Heart left ventricle (tissue), 16 donors: Measurements from ENCODE around the gene NAT14. TPM values are rescaled to one million over a fixed set of nuclear protein-coding genes. Genes with fewer than 3 reads are reported as not detected.

Experiments used
- ATAC-seq, 4 donors: fragments of 200-7000 bp; cut with Tn5 transposase; one replicate each; pipeline ENCODE4 v1.9.1; 2020 to 2022; ENCODE audit warnings: moderate library complexity in 4 of 4, mild to moderate bottlenecking in 3 of 4, moderate number of reproducible peaks in 1 of 4
- DNase-seq, 5 donors: peaks; one replicate each; pipeline ENCODE4 v3.0.0-alpha.2; 2020
- H3K27ac ChIP-seq, 12 donors: fragments of 200-600 bp; sonication (generic) in 4 of 12; one replicate each; pipeline versions ENCODE4 v1.5.0 to v1.8.0; 2016 to 2022; ENCODE audit warnings: mild to moderate bottlenecking in 2 of 12
- H3K27me3 ChIP-seq, 9 donors: fragments of 200-600 bp; sonication (generic) in 2 of 9; one replicate each; pipeline versions ENCODE4 v1.5.1 to v1.8.0; 2016 to 2022; ENCODE audit warnings: mild to moderate bottlenecking in 3 of 9
- H3K36me3 ChIP-seq, 9 donors: fragments of 200-600 bp; sonication (generic) in 2 of 9; one replicate each; pipeline versions ENCODE4 v1.5.0 to v1.8.0; 2018 to 2022; ENCODE audit warnings: mild to moderate bottlenecking in 2 of 9
- H3K4me1 ChIP-seq, 12 donors: fragments of 200-600 bp; sonication (generic) in 4 of 12; one replicate each; pipeline versions ENCODE4 v1.5.0 to v1.8.0; 2016 to 2022; ENCODE audit warnings: mild to moderate bottlenecking in 3 of 12
- H3K4me3 ChIP-seq, 12 donors: fragments of 200-600 bp; sonication (generic) in 4 of 12; one replicate each; pipeline versions ENCODE4 v1.5.0 to v1.8.0; 2017 to 2022; ENCODE audit warnings: mild to moderate bottlenecking in 9 of 12, moderate library complexity in 4 of 12
- H3K9me3 ChIP-seq, 12 donors: fragments of 200-600 bp; sonication (generic) in 4 of 12; one replicate each; pipeline versions ENCODE4 v1.5.0 to v1.8.0; 2016 to 2022; ENCODE audit warnings: mild to moderate bottlenecking in 1 of 12
- CTCF ChIP-seq, 12 donors: fragments of 200-600 bp; sonication (generic) in 4 of 12; IDR thresholded peaks; one replicate each; pipeline versions ENCODE4 v1.5.0 to v1.8.0; 2018 to 2022; ENCODE audit warnings: antibody characterized with exemption in 12 of 12, mild to moderate bottlenecking in 5 of 12
- POLR2A ChIP-seq, 2 donors: fragments of 450-650 bp; IDR thresholded peaks; one replicate each; pipeline ENCODE4 v1.6.1; 2017; ENCODE audit warnings: antibody characterized with exemption in 2 of 2, mild to moderate bottlenecking in 2 of 2, moderate library complexity in 2 of 2
- WGBS, 4 donors: extraction: QIAGEN DNeasy Blood & Tissue Kit in 2 of 4; methylation state at CpG; one replicate each; pipeline versions ENCODE4 v1.1.5 to v1.1.7; 2013 to 2018; 5-methylcytosine and 5-hydroxymethylcytosine counted together
- intact Hi-C, 10 donors: fragments of 100-400 bp; cut with DNase I; formaldehyde crosslinking; loops; one replicate each; pipeline versions ENCODE4 v1.11.1 to v1.14.2; 2022
- long read RNA-seq, 3 donors: library from polyadenylated mRNA; unstranded; transcript quantifications; one replicate each; pipeline ENCODE4 v2.0.0, GENCODE V29; 2020 to 2021
- polyA plus RNA-seq, 2 donors: library from polyadenylated mRNA; stranded (reverse); fragments of 200-250 nt; gene quantifications; one replicate each; pipeline ENCODE4 v1.2.3, GENCODE V29; 2013
- total RNA-seq, 9 donors: library from RNA; depleted of rRNA in 2 of 9; stranded (reverse); fragments of >200 nt in 2 of 9; fragmentation: NEBNext Ultra II Directional in 3 of 9; extraction: Animal tissue kit (Norgen Biotek cat#: 25700) in 3 of 9; gene quantifications; one replicate each; pipeline versions ENCODE4 v1.1.0 to v1.2.4, GENCODE V29; 2016 to 2023
- donor health status: ischemic (EF 13 %, LVEDD 7.1; RV severe dilation, severe dysfunction).
- donor health status: healthy with polysubstance abuse.
- donor health status: DM: no; HTN: yes; CAD: no.
- donor health status: DM: no; HTN: no; CAD: no.
- donor health status: ischemic (EF 25% LVEDD 6.9; RV normal size, moderate dysfunction).
- donor health status: ischemic (EF 25% LVEDD 5.7; RV mildly dilated, moderate dysfunction).
- donor health status: healthy.
- donor health status: DM: yes; HTN: yes; CAD: no.
- donor health status: ischemic (EF 35%, LVEDD 5.7; RV mildly dilated, moderate dysfunction).
- donor health status: nonischemic (EF 11% LVEDD 7.7; RV severe dilation, severe dysfunction).
- donor health status: DM: yes; HTN: yes; CAD: no.
- donor health status: PGD.
- donor health status: ischemic (EF 29% LVEDD 5.4; RV normal size, mild dysfunction).
- donor health status: nonischemic (EF 23%, LVEDD 6.1; RV moderate dilation, normal function).

NAT14 gene, protein sequence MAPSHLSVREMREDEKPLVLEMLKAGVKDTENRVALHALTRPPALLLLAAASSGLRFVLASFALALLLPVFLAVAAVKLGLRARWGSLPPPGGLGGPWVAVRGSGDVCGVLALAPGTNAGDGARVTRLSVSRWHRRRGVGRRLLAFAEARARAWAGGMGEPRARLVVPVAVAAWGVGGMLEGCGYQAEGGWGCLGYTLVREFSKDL
- total RNA-seq, result 10 to 100 TPM in 1 of 9 donors, 1 to 10 TPM in 8; 2.9 to 10.4 (median 6.7) TPM
- polyA plus RNA-seq, result 1 to 10 TPM; 7.3 to 9.2 TPM
- long read RNA-seq, donor 1, transcript NAT14-201 (3 exons, 1,536 nt), result major isoform, 7 of 8 reads
- long read RNA-seq, donor 1, partial matches to known transcripts, result 0 of 8 reads
- long read RNA-seq, donor 1, other reads (novel, unspliced or antisense), result 1 of 8 reads
- long read RNA-seq, donor 2, result 0 reads
- long read RNA-seq, donor 3, partial matches to known transcripts, result 0 of 5 reads
- long read RNA-seq, donor 3, other reads (novel, unspliced or antisense), result 2 of 5 reads

DNA sequence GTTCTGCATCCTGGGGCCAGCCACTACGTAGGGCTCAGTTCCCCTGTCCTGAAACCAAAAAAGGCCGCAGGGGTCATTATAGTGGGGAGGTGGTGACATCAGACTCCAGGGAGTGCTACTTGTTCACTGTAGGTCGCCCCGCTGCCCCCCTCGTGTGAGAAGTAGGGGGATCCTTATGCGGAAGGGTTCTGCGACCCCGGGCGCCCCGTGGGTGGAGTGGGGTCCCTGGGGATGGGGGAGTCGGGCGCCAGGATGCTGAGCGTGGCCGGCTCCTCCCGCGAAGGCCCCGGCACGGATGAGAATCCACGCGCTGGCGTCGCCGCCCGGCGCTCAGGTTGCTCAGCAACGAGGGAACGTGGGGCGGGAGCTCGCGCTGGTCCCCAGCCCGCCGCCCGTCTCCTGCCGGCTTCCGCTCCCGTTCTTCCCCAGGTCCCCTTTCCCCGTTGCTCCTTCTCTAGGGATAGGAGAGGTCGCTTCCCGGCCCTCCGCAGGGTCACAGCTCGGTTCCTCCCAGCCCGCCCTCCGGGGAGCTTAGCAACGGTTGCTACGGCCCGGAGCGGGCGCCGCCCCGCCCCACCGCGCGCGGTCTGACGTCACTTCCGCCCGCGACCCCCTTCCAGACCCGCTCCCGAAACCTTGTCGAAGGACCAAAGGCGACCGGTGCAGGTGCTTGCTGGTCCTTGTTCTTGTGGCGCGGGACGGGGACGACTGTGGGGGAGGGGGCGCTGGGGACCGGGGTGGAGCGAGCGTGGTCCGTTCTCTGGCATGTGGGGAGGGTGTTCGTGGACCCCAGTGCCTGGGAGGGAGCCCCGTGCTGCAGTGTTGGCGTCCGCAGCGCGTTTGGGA lies at the start of gene NAT14:
NAT14 (plus strand) TSS at position 596 of the 846 bp plus-strand sequence. CDS start 521 bp downstream, outside the sequence.
- peak within 1 kb of the TSS; percentile 65 to 98 (median 86) for H3K27ac ChIP-seq
- no peaks in the 10 kb centered on the region for H3K9me3 ChIP-seq
- peak within 1 kb of the TSS; percentile 29 to 69 (median 60) for H3K4me3 ChIP-seq
- peaks cover 0 to 23% (median 10%) of the 10 kb centered on the region in 9 donors for H3K36me3 ChIP-seq
- peak in 3 of 4 donors; percentile 35 to 57 (median 39) for ATAC-seq
- peak; percentile 56 to 78 (median 69) for DNase-seq
- WGBS, 4 donors, result 1 to 3% (median 2%) methylated on average over 29 to 78 of the region's 78 CpGs
- peaks cover 7 to 65% (median 40%) of the 10 kb centered on the region in 12 donors for H3K4me1 ChIP-seq
- intact Hi-C loops, result no loop called here
- H3K27me3 ChIP-seq, result peaks cover 0 to 6% (median 0%) of the 10 kb centered on the region in 9 donors
- TF ChIP-seq CTCF (IDR thresholded peaks at IDR 0.05) (no peak), POLR2A (IDR thresholded peaks at IDR 0.05) (peak in 1 of 2 donors; percentile 20)

- intact Hi-C loops, result no loop called here
- no peak for ATAC-seq
- peaks cover 0 to 21% (median 0%) of the 10 kb centered on the region in 12 donors for H3K4me1 ChIP-seq
- no peak overlapping the region for H3K27ac ChIP-seq
- no peaks in the 10 kb centered on the region for H3K36me3 ChIP-seq
- WGBS, 4 donors, result 38 to 51% (median 42%) methylated on average over 6 to 8 of the region's 8 CpGs
- DNase-seq, result no peak
- TF ChIP-seq CTCF (IDR thresholded peaks at IDR 0.05) (no peak), POLR2A (IDR thresholded peaks at IDR 0.05) (no peak)
- peaks cover 50 to 76% (median 68%) of the 10 kb centered on the region in 9 donors for H3K27me3 ChIP-seq
- no peaks in the 10 kb centered on the region for H3K9me3 ChIP-seq
- no peak overlapping the region for H3K4me3 ChIP-seq
These were observed 48.1 kb upstream of the NAT14 start for GRCh38 chr19:55436847-55437246.

- 1 to 4% (median 2%) methylated on average over 4 to 17 of the region's 17 CpGs for WGBS, 4 donors
- ATAC-seq, result peak; percentile 56 to 88 (median 82)
- intact Hi-C loops, result no loop called here
- Histone ChIP-seq H3K36me3 (no peaks in the 10 kb centered on the region), H3K27ac (no peak overlapping the region), H3K4me1 (peaks cover 0 to 27% (median 0%) of the 10 kb centered on the region in 12 donors), H3K27me3 (peaks cover 47 to 76% (median 65%) of the 10 kb centered on the region in 9 donors), H3K4me3 (no peak overlapping the region), H3K9me3 (no peaks in the 10 kb centered on the region)
- TF ChIP-seq POLR2A (IDR thresholded peaks at IDR 0.05) (no peak), CTCF (IDR thresholded peaks at IDR 0.05) (no peak)
- peak in 3 of 5 donors; percentile 51 to 64 (median 57) for DNase-seq
These were observed 47.6 kb upstream of the NAT14 start for GRCh38 chr19:55437410-55437809.
